ENCODE measurements around the gene NR6A1. TPM values are rescaled to one million over a fixed set of nuclear protein-coding genes. Genes with fewer than 3 reads are reported as not detected.
"Not testable (repeated sequence)": the region's sequence is repeated elsewhere in the genome, so short reads cannot be mapped to it uniquely, and the experiment has no call there.

The NR6A1 gene
- total RNA-seq, 1 donor from 2014 or later, result 1.3 TPM

- DNase-seq (ENCODE audit: extremely low read depth, low read depth, low spot score), result no peak
These were observed 9.4 kb downstream of the NR6A1 start for GRCh38 chr9:124761710-124762109.

GRCh38 chr9:124761196-124761595 is 9.9 kb downstream of the NR6A1 start:
- DNase-seq (ENCODE audit: extremely low read depth, low read depth, low spot score), result no peak

GRCh38 chr9:124760719-124761118 is 10.4 kb downstream of the NR6A1 start:
- no peak for DNase-seq (ENCODE audit: extremely low read depth, low read depth, low spot score)

- DNase-seq (ENCODE audit: extremely low read depth, low read depth, low spot score), result no peak
These were observed 11.8 kb downstream of the NR6A1 start for GRCh38 chr9:124759327-124759726.

- DNase-seq (ENCODE audit: extremely low read depth, low read depth, low spot score), result no peak
These were observed 12.4 kb downstream of the NR6A1 start for GRCh38 chr9:124758691-124759090.

- no peak for DNase-seq (ENCODE audit: extremely low read depth, low read depth, low spot score)
These were observed 13.1 kb downstream of the NR6A1 start for GRCh38 chr9:124758061-124758460.

- no peak for DNase-seq (ENCODE audit: extremely low read depth, low read depth, low spot score)
These were observed 13.5 kb downstream of the NR6A1 start for GRCh38 chr9:124757616-124758015.

GRCh38 chr9:124756011-124756410 is 15.1 kb downstream of the NR6A1 start:
- DNase-seq (ENCODE audit: extremely low read depth, low read depth, low spot score), result no peak

- no peak for DNase-seq (ENCODE audit: extremely low read depth, low read depth, low spot score)
These were observed 16.1 kb downstream of the NR6A1 start for GRCh38 chr9:124755061-124755460.

GRCh38 chr9:124754289-124754688 is 16.8 kb downstream of the NR6A1 start:
- no peak for DNase-seq (ENCODE audit: extremely low read depth, low read depth, low spot score)

- no peak for DNase-seq (ENCODE audit: extremely low read depth, low read depth, low spot score)
These were observed 18.1 kb downstream of the NR6A1 start for GRCh38 chr9:124752967-124753366.

- no peak for DNase-seq (ENCODE audit: extremely low read depth, low read depth, low spot score)
These were observed 21.3 kb downstream of the NR6A1 start for GRCh38 chr9:124749781-124750180.

GRCh38 chr9:124749284-124749683 is 21.8 kb downstream of the NR6A1 start:
- no peak for DNase-seq (ENCODE audit: extremely low read depth, low read depth, low spot score)

GRCh38 chr9:124747065-124747464 is 24.0 kb downstream of the NR6A1 start:
- no peak for DNase-seq (ENCODE audit: extremely low read depth, low read depth, low spot score)

GRCh38 chr9:124743686-124744348 is 27.3 kb downstream of the NR6A1 start:
- no peak for DNase-seq (ENCODE audit: extremely low read depth, low read depth, low spot score)

- DNase-seq (ENCODE audit: extremely low read depth, low read depth, low spot score), result no peak
These were observed 28.2 kb downstream of the NR6A1 start for GRCh38 chr9:124742940-124743339.

GRCh38 chr9:124741662-124742061 is 29.4 kb downstream of the NR6A1 start:
- no peak for DNase-seq (ENCODE audit: extremely low read depth, low read depth, low spot score)

- no peak for DNase-seq (ENCODE audit: extremely low read depth, low read depth, low spot score)
These were observed 30.0 kb downstream of the NR6A1 start for GRCh38 chr9:124741149-124741548.

- no peak for DNase-seq (ENCODE audit: extremely low read depth, low read depth, low spot score)
These were observed 31.8 kb downstream of the NR6A1 start for GRCh38 chr9:124739360-124739759.

GRCh38 chr9:124738075-124738474 is 33.0 kb downstream of the NR6A1 start:
- DNase-seq (ENCODE audit: extremely low read depth, low read depth, low spot score), result not testable (repeated sequence)

GRCh38 chr9:124735121-124735520 is 36.0 kb downstream of the NR6A1 start:
- DNase-seq (ENCODE audit: extremely low read depth, low read depth, low spot score), result no peak

- DNase-seq (ENCODE audit: extremely low read depth, low read depth, low spot score), result not testable (repeated sequence)
These were observed 36.4 kb downstream of the NR6A1 start for GRCh38 chr9:124734741-124735083.

All from glomerular endothelial cell (primary cell).